ENCODE measurements around the gene ESRRB.

Gene ESRRB

GRCh38 chr14:76408877-76409276, 32.9 kb downstream of the ESRRB start:
- DNase-seq: no peak

GRCh38 chr14:76412501-76412900, 36.6 kb downstream of the ESRRB start:
- no peak for DNase-seq

DNA sequence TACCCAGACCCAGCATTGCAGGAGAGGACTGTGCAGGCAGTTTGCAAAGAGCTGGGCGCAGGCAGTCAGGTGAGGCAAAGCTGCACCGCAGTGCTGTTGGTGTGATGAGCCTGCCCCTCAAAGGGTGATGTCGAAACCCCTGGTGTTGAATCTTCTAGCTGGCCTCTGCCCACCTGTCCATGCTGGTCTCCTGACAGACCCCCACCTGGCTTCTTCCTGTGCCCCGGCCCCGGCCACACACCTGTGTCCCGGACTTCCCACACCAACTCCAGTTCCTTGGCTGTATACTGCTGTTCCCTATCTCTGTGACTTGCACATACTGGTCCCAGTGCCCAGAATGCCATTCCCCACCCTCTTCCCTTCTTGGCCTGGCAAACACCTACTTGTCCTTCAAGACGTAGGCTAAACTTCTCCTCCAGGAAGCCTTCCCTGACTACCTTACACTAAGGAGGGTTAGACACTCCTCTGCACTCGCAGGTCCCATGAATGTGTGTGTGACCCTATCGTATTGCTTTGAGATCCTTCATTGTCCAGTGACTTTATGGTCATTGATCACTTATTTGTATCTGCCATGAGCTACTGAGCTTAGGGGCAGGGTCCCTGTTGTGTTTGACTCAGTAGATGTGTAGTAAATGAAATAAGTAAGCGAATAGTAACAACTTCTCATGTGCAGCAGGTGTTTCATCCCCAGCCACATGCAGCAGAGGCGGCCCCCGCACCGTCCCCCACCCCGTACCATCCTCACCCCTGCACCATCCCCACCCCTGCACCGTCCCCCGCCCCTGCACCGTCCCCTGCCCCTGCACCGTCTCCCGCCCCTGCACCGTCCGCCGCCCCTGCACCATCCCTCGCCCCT, 37.4 kb downstream of the ESRRB start:
- DNase-seq: no peak

GRCh38 chr14:76413962-76414600, 38.1 kb downstream of the ESRRB start:
- DNase-seq: no peak

- DNase-seq: no peak
Measured at GRCh38 chr14:76419399-76419798, 43.5 kb downstream of the ESRRB start.

DNA sequence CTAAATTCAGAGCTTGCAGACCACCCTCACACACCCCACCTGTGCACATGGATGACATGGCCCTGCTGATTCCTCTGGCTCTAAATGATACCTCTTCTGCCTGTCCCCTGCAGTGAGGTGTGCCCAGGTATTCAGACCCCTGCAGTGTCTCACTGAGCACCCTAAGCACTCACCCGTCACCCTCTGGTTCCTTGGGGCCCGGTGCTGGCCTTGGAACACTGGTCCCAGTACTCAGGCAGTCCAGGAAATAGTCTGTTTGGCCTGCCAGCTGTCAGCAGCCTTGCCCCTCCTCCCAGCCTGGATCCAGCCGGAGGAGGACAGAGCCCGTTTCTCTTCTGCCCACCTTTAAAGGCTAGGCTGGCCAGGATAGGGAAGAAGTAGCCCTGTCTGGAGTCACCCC, 44.9 kb downstream of the ESRRB start:
- DNase-seq: no peak

GRCh38 chr14:76421662-76422061, 45.7 kb downstream of the ESRRB start:
- DNase-seq: no peak

GRCh38 chr14:76422662-76423061, 46.7 kb downstream of the ESRRB start:
- no peak for DNase-seq

DNA sequence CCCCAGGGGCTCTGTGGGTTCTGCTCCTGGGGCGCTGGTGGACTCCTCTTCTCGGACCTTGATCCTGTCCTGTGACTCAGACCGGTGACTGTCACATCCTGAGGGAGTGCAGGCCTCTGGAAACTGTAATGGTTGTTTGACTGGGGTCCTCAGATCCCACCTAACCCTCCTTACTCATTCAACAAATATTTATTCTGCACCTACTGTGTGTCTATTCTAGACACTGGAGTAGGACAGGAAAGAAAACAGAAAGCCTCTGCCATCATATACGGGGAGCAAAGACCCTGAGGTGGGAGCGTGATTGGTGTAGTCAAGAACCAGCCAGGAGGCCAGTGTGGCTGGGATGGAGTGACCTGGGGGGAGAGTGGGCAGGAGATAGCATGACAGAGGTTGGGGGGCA, 47.6 kb downstream of the ESRRB start:
- no peak for DNase-seq

GRCh38 chr14:76424359-76424758, 48.4 kb downstream of the ESRRB start:
- no peak for DNase-seq

- no peak for DNase-seq
Measured at GRCh38 chr14:76426161-76426696, 50.3 kb downstream of the ESRRB start.

DNA sequence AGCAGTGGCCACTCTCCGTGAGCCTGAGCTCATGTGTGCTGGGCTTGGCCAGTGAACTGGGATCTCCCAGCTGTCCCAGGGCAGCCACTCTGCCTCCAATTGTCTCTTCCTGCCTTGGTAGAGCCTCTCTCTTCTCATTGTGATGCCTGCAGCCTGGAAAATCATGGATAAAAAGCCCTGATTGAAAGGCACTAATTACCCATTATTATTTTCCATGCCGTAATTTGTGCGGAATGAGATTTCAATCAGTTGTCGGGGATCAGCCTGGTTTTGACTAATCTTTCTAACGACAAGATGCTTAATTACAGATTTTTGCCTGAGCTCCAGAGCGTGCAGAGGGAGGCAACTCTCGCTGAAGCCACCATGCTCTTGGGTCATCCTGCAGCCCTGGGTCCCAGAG, 52.7 kb downstream of the ESRRB start:
- DNase-seq: no peak

- no peak for DNase-seq
Measured at GRCh38 chr14:76430017-76430416, 54.1 kb downstream of the ESRRB start.

DNA sequence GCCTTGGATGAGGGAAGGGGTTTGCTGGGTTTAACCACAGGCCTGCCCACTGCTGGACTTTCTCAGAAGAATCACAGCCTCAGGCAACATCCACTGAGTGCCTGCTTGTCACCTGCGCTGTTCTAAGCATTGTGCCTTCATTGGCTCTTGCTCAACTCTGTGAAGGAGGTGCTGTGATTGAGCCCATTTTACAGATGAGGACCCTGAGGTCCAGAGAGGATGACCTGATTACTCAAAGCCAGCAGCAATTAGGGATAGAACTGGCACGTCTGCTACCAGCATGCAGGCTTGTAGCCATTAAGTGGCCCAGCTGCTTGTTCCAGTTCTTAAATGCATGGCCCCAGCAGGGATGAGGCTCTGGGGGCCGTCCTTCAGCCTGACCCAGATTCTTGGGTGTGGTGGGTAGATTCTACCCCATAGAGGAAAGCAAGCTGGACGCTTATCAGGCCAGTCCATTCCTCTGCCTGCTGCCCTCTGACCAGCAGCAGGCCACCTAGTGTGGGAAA, 54.6 kb downstream of the ESRRB start:
- DNase-seq: no peak

DNA sequence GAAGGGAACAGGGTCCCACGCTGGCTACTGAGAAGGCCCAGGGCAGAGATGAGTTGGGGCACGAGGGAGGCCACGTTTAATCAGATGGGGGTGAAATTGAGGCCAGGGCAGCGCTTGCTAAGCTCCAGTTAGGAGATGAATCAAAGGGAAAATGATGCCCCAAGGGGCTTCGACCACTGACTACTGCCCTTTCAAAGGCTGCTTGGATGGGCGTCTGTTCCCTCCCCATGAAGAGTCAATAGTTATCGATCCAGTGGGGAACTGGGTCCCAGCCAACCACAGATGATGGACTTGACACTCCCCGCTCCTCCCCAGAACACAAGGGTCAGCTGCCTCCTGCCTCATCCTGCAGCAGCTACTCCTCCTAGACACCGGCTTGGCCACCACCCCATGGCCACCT, 55.6 kb downstream of the ESRRB start:
- DNase-seq: no peak

DNA sequence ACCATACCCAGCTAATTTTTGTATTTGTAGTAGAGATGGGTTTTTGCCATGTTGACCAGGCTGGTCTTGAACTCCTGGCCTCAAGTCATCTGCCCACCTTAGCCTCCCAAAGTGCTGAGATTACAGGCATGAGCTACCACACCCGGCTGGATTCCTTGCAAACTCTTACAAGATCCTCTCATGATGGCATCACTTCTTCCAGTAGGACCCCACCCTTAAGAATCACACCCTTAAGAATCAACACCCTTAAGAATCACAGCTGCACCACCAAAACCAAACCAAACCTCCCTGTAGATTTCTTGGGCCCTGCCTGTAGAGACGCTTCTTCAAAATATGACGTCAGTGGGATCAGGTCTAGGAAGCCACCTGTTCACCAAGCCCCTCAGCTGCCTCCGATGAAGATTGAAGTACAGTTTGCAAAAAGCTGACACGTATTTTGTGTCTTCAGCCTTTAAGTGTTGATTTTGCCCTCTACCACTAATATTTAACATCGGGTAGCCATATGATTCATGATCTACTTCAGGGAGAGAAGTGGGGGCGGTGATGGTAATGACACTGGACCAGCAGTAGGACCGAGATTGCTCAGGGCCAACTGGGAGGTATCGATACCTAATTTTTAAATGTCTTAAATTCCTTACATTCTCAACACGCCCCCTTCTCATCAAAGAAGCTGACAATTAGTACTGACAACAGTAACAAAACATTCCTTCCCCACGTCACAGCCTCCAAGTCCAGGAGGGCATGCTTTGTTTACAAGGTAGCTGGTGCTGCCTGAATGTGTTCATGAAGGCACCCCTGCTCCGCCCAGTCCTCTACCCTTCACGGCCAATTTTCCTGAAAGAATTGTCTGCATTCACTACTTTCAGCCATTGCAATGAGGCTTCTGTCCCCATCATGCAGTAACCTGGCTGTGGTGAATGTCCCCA, 57.2 kb downstream of the ESRRB start:
- DNase-seq: no peak

GRCh38 chr14:76434220-76434619, 58.3 kb downstream of the ESRRB start:
- DNase-seq: no peak

GRCh38 chr14:76439237-76439775, 63.4 kb downstream of the ESRRB start:
- DNase-seq: no peak

DNA sequence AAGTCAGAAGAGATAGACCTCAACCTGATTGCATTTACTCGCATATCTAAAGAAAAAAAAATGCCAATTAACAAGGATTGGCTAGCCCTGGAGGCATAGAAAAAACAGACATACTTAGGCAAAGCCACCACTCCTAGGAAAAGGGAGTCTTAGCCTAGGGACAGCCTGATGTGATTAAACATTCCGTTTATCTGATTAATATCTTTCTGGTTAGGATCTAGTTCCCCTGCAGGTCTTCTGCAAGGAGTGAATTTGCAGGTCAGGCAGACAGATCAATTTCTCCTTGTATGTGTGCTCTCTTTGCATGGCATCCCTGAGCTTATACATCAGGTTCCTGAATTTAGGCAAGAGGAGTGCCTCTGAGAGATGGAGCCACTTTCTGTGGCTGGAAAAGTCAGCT, 70.5 kb downstream of the ESRRB start:
- DNase-seq: no peak

- DNase-seq: no peak
Measured at GRCh38 chr14:76446921-76447320, 71.0 kb downstream of the ESRRB start.

GRCh38 chr14:76450476-76450875, 74.5 kb downstream of the ESRRB start:
- DNase-seq: no peak

DNA sequence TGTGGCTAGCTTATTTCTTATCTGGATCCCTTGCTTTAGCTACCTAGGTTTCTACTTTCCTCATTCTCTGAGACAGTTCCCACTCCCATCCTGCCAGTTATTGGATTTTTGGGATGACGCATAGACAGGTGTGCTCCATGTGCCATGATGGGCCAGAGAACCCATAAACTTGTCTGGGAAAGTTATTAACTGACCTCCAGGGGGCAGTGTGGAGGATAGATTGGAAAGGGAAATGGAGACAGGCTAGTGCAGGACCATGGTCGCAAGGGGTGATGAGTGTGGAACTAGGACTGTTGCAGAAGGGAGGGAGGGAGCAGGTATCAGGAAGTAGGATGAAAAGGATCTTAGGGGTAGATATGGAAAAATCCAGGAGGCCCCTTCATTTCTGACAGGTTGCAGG, 80.3 kb downstream of the ESRRB start:
- no peak for DNase-seq

Data from activated naive CD4-positive, alpha-beta T cell (primary cell).